Measurements from ENCODE around the gene HS3ST2.

Gene HS3ST2

GRCh38 chr16:22813948-22814710, at the start of gene HS3ST2:
TSS of gene HS3ST2 (plus strand) at chr16:22814162. CDS start at chr16:22814611, 449 bp downstream.
- DNase-seq (ENCODE audit: low read depth in 2 of 2): no peak

DNA sequence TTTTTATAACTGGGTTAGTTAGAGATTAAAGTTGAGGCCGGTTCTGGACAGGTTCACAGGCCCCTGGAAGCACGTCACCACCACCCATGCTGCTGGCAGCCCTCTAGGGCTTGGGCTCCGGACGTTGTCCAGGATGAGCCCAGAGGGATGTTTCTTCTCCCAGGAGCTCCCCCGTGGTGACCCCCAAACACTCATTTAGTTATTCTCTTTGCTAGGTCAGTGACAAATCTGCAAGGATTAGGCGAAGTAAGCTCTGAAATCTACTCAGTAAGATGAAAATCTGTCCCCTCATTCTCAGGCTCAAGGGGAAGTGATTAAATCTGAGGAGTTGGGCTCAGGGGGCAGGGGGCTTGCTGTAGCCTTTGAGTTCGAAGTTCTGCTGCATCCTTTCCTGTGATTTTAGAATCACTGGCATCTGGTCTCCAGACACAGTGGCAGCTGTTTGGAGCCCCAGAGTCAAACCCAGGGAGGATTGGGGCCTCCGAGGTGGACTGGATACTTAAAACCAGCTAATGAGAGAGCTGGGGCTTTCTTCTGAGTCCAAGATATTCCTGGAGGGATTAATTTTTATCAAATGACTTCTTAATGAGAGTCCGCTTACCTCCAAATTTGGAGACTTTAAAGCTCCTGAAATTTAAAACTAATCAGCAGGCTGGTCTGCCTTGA, 49.2 kb upstream of the HS3ST2 start:
- no peak for DNase-seq (ENCODE audit: low read depth in 2 of 2)

DNA sequence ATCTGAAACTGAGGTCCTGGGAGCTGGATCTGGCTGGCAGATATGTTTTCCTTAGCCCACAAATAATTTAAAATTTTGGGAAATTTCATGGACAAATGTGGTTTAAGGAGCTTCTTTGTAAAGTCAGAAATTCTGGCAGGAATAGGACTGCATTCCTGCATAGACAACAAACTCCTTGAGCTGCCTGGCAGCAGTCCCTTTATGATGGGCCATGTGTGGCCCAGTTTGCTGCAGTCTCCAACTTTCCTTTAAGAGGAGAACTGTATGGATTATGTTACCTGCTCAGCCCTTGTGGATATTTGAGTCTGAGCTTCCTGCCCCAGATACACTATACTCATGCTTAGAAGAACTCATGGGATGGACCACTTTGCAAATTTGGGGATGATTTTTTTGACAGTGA, 48.5 kb upstream of the HS3ST2 start:
- no peak for DNase-seq (ENCODE audit: low read depth in 2 of 2)

- no peak for DNase-seq (ENCODE audit: low read depth in 2 of 2)
Measured at GRCh38 chr16:22770866-22771265, 43.1 kb upstream of the HS3ST2 start.

DNA sequence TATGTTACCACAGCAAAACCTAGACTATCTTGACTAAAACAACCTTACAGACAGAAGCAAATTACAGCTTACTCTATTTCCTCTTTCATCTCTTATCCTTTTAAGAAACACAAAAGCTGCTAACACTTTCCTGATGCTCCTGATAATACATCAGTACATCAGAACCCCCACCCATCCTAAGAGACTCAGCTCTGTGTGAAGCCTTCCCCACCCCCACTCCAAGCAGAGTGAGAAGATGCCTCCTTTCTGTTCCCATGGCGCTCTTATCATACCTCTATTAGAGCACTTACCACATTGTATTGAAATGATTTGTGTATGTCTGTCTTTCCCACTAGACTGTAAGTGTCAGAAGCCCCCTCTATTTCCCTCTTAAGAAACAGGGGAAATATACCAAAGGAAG, 42.4 kb upstream of the HS3ST2 start:
- no peak for DNase-seq (ENCODE audit: low read depth in 2 of 2)

GRCh38 chr16:22775220-22775922, 38.6 kb upstream of the HS3ST2 start:
- DNase-seq (ENCODE audit: low read depth in 2 of 2): no peak

DNA sequence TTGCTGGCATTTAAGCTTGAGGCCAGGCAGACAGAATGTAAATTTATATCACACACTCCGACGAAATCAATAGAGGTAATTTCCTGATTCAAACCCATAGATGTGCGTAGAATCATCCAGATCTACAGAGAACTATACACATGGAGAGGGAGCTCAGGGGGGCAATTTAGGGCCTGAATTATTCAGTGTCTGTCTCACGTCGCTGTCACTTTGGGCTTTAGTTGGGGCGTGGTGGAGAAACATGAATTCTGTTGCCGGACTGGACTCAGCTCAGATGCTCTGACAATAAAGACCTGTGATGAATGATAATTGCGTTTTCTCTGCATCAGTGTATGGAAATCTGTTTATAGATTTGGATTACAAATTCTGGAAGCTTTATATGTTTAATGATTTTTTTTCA, 32.5 kb upstream of the HS3ST2 start:
- DNase-seq (ENCODE audit: low read depth in 2 of 2): no peak

DNA sequence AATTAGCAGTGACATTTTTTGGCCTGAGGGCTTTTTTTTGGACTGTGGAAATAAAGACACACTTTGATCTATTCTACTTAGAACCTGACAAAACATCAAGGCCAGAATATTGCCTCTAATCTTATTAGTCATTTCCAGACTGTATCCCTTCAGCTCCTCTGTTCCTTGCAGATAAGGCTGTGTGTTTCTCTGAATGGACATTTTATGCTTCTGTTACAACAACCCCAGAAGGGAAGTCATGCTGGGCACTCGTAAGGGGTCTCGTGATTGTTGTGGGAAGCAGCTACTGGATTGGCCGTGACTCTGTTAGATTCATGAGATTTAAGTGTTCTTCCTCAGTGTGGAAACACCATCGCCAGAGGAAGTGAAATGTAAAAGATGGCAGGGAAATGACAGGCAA, 31.6 kb upstream of the HS3ST2 start:
- no peak for DNase-seq (ENCODE audit: low read depth in 2 of 2)

- no peak for DNase-seq (ENCODE audit: low read depth in 2 of 2)
Measured at GRCh38 chr16:22784690-22785214, 29.2 kb upstream of the HS3ST2 start.

DNA sequence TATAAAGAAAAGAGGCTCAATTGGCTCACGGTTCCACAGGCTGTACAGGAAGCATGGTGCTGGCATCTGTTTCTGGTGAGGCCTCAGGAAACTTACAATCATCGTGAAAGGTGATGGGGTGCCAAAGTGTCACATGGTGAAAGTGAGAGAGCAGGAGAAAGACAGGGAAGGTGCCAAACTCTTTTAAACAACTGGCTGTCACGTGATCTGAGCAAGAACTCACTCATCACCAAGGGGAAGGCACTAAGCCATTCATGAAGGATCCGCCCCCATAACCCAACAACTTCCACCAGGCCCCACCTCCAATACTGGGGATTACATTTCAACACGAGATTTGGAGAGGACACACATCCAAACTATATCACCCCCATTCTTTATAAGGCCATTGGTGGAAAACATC, 28.4 kb upstream of the HS3ST2 start:
- DNase-seq (ENCODE audit: low read depth in 2 of 2): no peak

DNA sequence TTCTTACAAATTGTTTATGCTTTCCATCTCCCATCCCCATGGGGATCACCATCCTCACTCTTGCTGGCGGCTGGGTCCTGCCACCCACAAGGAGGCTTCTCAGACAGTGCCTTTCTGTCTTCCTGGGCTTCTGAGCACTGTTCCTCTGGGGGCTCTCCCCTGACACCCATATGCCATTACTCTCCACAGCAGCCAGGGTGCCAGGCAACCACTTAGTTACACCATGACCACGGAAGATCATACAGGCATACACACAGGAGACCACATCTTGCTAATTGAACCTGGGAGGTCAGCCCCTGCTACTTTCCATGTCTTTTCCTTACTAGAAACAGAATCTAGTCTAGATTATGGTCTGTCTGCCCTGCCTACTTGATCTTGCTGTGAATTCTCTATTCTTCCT, 27.7 kb upstream of the HS3ST2 start:
- DNase-seq (ENCODE audit: low read depth in 2 of 2): no peak

DNA sequence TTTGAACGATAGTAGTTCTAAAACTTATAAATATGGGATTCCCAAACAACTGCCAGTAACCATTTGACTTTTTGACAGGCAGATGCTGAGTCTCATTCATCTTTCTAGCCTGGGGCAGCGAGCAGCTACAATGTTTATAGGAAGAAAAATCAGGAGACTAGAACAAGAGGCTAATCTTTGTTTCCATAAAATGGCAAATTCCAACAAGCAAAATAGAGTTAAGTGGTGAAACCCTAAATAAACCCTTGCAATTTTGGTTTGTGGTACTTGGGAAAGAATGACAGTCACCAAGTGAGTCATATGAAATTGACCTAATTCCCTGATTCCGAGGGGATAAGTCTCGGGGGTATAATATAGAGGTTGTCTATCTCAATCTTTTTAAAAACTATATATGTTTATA, 27.3 kb upstream of the HS3ST2 start:
- DNase-seq (ENCODE audit: low read depth in 2 of 2): no peak

GRCh38 chr16:22787466-22788192, 26.3 kb upstream of the HS3ST2 start:
- no peak for DNase-seq (ENCODE audit: low read depth in 2 of 2)

- no peak for DNase-seq (ENCODE audit: low read depth in 2 of 2)
Measured at GRCh38 chr16:22788193-22788530, 25.8 kb upstream of the HS3ST2 start.

- DNase-seq (ENCODE audit: low read depth in 2 of 2): no peak
Measured at GRCh38 chr16:22789281-22789945, 24.5 kb upstream of the HS3ST2 start.

- DNase-seq (ENCODE audit: low read depth in 2 of 2): no peak
Measured at GRCh38 chr16:22797551-22797950, 16.4 kb upstream of the HS3ST2 start.

GRCh38 chr16:22799113-22799512, 14.8 kb upstream of the HS3ST2 start:
- DNase-seq (ENCODE audit: low read depth in 2 of 2): no peak

DNA sequence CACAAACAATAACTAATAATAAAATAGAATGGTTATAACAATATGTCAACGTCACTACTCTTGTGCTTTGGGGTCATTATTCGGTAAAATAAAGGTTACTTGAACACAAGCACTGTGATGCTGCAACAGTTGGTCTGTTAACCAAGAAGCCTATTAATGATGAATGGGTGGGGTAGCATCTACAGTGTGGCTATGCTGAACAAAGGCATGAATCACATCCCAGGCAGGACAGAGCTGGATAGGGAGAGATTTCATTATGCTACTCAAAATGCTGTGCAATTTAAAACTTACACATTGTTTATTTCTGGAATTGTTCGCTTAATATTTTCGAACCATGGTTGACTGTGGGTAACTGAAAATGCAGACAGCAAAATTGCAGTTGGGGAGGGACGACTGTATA, 9.1 kb upstream of the HS3ST2 start:
- no peak for DNase-seq (ENCODE audit: low read depth in 2 of 2)

GRCh38 chr16:22805326-22805725, 8.6 kb upstream of the HS3ST2 start:
- DNase-seq (ENCODE audit: low read depth in 2 of 2): no peak

DNA sequence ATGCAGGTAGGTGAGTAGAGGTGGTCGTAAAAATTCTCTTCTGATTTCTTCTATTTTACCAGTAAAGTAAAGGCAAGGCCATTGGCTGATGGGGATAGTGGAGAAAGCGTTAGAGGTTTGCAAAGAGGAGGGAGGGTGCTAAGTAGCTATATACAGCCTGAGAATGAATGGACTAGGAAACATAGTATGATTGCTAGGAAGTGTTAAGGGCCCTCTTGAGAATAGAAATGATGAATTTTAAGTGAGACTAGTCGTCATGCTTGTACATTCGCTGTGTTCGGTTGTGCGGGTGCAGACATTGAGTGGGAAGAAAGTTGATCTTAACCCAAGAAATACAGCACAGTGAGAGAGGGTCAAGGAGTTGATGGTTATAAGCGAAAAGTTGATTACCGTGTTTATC, 7.2 kb upstream of the HS3ST2 start:
- DNase-seq (ENCODE audit: low read depth in 2 of 2): no peak

DNA sequence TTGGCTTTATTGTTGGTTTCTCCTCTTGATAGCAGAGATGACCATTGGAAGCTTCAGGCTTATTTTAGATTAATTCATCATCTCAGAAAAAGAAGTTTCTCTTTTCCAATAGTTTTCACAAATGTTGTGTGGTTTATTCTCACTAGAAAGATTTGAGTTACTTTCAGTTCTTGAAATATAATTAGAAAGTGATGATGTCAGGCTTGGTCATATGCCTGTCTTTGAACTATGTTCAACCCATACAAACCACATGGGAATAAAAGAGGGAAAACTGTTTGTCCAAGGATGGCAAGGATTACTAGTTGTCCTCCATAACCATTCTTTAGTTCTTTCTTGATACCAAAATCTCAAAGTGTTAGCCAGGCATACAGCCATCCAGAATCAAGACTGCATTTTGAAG, 3.7 kb upstream of the HS3ST2 start:
- no peak for DNase-seq (ENCODE audit: low read depth in 2 of 2)

Data from stimulated activated CD4-positive, alpha-beta T cell treated with anti-CD3 and anti-CD28 coated beads, Interleukin-12 subunit alpha, Interleukin-12 subunit beta, amount 100 ng/mL, for 24 hours (primary cell).